ENCODE measurements around the gene COX6A1. TPM values are rescaled to one million over a fixed set of nuclear protein-coding genes. Genes with fewer than 3 reads are reported as not detected.
A peak's percentile ranks its signal among the peaks of the same experiment; 100 is the strongest.

Gene COX6A1
- polyA plus RNA-seq, 1 donor (not counting 4 experiments of a cell fraction or from before 2014, with no cell fraction given) = 663 TPM

GRCh38 chr12:120473807-120474615, 36.1 kb downstream of the COX6A1 start:
- FAIRE-seq (no peak), DNase-seq (ENCODE audit: low read depth, low spot score) (no peak)
- Histone ChIP-seq H3K9me1 (ENCODE audit: control insufficient read depth, extremely low read depth, insufficient read depth, low read length) (no peaks in the 10 kb centered on the region), H3K36me3 (ENCODE audit: control insufficient read depth in 2 of 2, extremely low read depth in 1 of 2, insufficient read depth in 2 of 2, low read length in 2 of 2) (no peaks in the 10 kb centered on the region), H3K4me2 (ENCODE audit: control insufficient read depth, extremely low read depth, insufficient read depth, low read depth, low read length) (peak overlapping the region; percentile 60), H3K4me1 (ENCODE audit: control insufficient read depth, extremely low read depth, insufficient read depth, low read length) (peaks cover 26% of the 10 kb centered on the region), H3K9ac (ENCODE audit: control insufficient read depth, extremely low read depth, insufficient read depth, low read length) (peak overlapping the region; percentile 28), H3K27ac (ENCODE audit: control insufficient read depth, insufficient read depth, low read length) (peak overlapping the region; percentile 47), H3K27me3 (ENCODE audit: control insufficient read depth, extremely low read depth, insufficient read depth, low read length) (no peaks in the 10 kb centered on the region), H4K20me1 (ENCODE audit: control insufficient read depth, extremely low read depth, insufficient read depth, low read length) (no peaks in the 10 kb centered on the region), H3K4me3 (ENCODE audit: control insufficient read depth in 2 of 3, extremely low read depth in 1 of 3, insufficient read depth in 2 of 3, low read depth in 1 of 3, low read length in 3 of 3) (peak overlapping the region in 1 of 3 experiments; percentile 25), H2AFZ (ENCODE audit: control insufficient read depth, low read length) (no peak overlapping the region), H3K9me3 (ENCODE audit: control insufficient read depth, low read depth, low read length) (no peaks in the 10 kb centered on the region), H3K79me2 (ENCODE audit: control insufficient read depth, insufficient read depth, low read length) (peaks cover 27% of the 10 kb centered on the region)
- TF ChIP-seq CTCF (optimal IDR thresholded peaks at IDR 0.05 in 1 of 3, IDR thresholded peaks at IDR 0.05 in 1 of 3, conservative IDR thresholded peaks at IDR 0.05 in 1 of 3; ENCODE audit: extremely low read depth in 1 of 3, insufficient read depth in 2 of 3, low read length in 3 of 3) = no peak
- dilution Hi-C loops (cut with MboI; ENCODE audit: extremely low pct_ligation_motif_present, low sequenced_read_pairs) = no loop called here

- no peak overlapping the region for H2AFZ ChIP-seq (ENCODE audit: control insufficient read depth, low read length)
- H3K4me2 ChIP-seq (ENCODE audit: control insufficient read depth, extremely low read depth, insufficient read depth, low read depth, low read length) = peak overlapping the region; percentile 60
- H3K79me2 ChIP-seq (ENCODE audit: control insufficient read depth, insufficient read depth, low read length) = peaks cover 21% of the 10 kb centered on the region
- dilution Hi-C loops (cut with MboI; ENCODE audit: extremely low pct_ligation_motif_present, low sequenced_read_pairs) = no loop called here
- no peaks in the 10 kb centered on the region for H3K9me1 ChIP-seq (ENCODE audit: control insufficient read depth, extremely low read depth, insufficient read depth, low read length)
- peak overlapping the region; percentile 47 for H3K27ac ChIP-seq (ENCODE audit: control insufficient read depth, insufficient read depth, low read length)
- peaks cover 26% of the 10 kb centered on the region for H3K4me1 ChIP-seq (ENCODE audit: control insufficient read depth, extremely low read depth, insufficient read depth, low read length)
- H3K9ac ChIP-seq (ENCODE audit: control insufficient read depth, extremely low read depth, insufficient read depth, low read length) = no peak overlapping the region
- no peaks in the 10 kb centered on the region for H4K20me1 ChIP-seq (ENCODE audit: control insufficient read depth, extremely low read depth, insufficient read depth, low read length)
- TF ChIP-seq CTCF (optimal IDR thresholded peaks at IDR 0.05 in 1 of 3, IDR thresholded peaks at IDR 0.05 in 1 of 3, conservative IDR thresholded peaks at IDR 0.05 in 1 of 3; ENCODE audit: extremely low read depth in 1 of 3, insufficient read depth in 2 of 3, low read length in 3 of 3) = no peak
- no peak for TF ChIP-seq EZH2 (IDR thresholded peaks at IDR 0.05; ENCODE audit: low read length)
- peak; percentile 92 for FAIRE-seq
- no peaks in the 10 kb centered on the region for H3K36me3 ChIP-seq (ENCODE audit: control insufficient read depth in 2 of 2, extremely low read depth in 1 of 2, insufficient read depth in 2 of 2, low read length in 2 of 2)
- peak; percentile 76 for DNase-seq (ENCODE audit: low read depth, low spot score)
- no peaks in the 10 kb centered on the region for H3K27me3 ChIP-seq (ENCODE audit: control insufficient read depth, extremely low read depth, insufficient read depth, low read length)
- H3K4me3 ChIP-seq (ENCODE audit: control insufficient read depth in 2 of 3, extremely low read depth in 1 of 3, insufficient read depth in 2 of 3, low read depth in 1 of 3, low read length in 3 of 3) = peak overlapping the region in 1 of 3 experiments; percentile 25
- no peaks in the 10 kb centered on the region for H3K9me3 ChIP-seq (ENCODE audit: control insufficient read depth, low read depth, low read length)
Observed at GRCh38 chr12:120474616-120474960, 36.7 kb downstream of the COX6A1 start.

Measured in keratinocyte (primary cell).